Activated naive CD8-positive, alpha-beta T cell treated with anti-CD3 and anti-CD28 coated beads, Interleukin-2, amount 10 ng/mL, durations not matched to agents 7 days and 5 days (primary cell): Measurements from ENCODE around the gene MFN2. TPM values are rescaled to one million over a fixed set of nuclear protein-coding genes. Genes with fewer than 3 reads are reported as not detected.

ENCODE experiments used
- ATAC-seq: fragments of 150-1000 bp; cut with Tn5 transposase; one replicate; pipeline ENCODE4 v1.10.0; 2021; ENCODE audit warnings: low read depth, moderate library complexity
- POLR2A ChIA-PET: fragments of 350-600 bp; sonication (Branson Sonifier 250); formaldehyde crosslinking; loops from one replicate; lab custom pipeline; 2021; ENCODE audit warnings: antibody characterized with exemption; lab: Charles Lee
- DNase-seq: peaks from one replicate; pipeline ENCODE4 v3.0.0; 2021
- H3K27ac Mint-ChIP-seq: one replicate; pipeline ENCODE4 v1.8.0; 2022; ENCODE audit warnings: mild to moderate bottlenecking, mixed read lengths
- H3K27me3 Mint-ChIP-seq: one replicate; pipeline ENCODE4 v1.8.0; 2022; ENCODE audit warnings: mild to moderate bottlenecking, moderate library complexity, mixed read lengths
- H3K36me3 Mint-ChIP-seq: one replicate; pipeline ENCODE4 v1.8.0; 2021; ENCODE audit warnings: mild to moderate bottlenecking, mixed read lengths
- H3K4me1 Mint-ChIP-seq: one replicate; pipeline ENCODE4 v1.8.0; 2021; ENCODE audit warnings: mixed read lengths
- H3K4me3 Mint-ChIP-seq: one replicate; pipeline ENCODE4 v1.8.0; 2022; ENCODE audit warnings: mild to moderate bottlenecking, moderate library complexity, mixed read lengths
- H3K9me3 Mint-ChIP-seq: one replicate; pipeline ENCODE4 v1.8.0; 2021; ENCODE audit warnings: mixed read lengths
- microRNA-seq: library from miRNA; unstranded; fragments of <30 nt; microRNA quantifications from one replicate; pipeline ENCODE4 v1.2.0, GENCODE V29; 2022
- total RNA-seq, 2 experiments: library from RNA; stranded (reverse); gene quantifications; one replicate each; pipeline ENCODE4 v1.2.3, GENCODE V29; 2021

The MFN2 gene
- total RNA-seq, 2 experiments from 2014 or later, result 51.4 TPM

GRCh38 chr1:12052997-12053686, 72.9 kb downstream of the MFN2 start:
- DNase-seq (no peak), ATAC-seq (no peak)
- peaks cover 7% of the 10 kb centered on the region for H3K27me3 Mint-ChIP-seq
- H3K27ac Mint-ChIP-seq, result no peak overlapping the region
- H3K4me1 Mint-ChIP-seq, result peaks cover 26% of the 10 kb centered on the region
- POLR2A ChIA-PET, result interaction anchor here (0.6 kb wide), 1 partner anchor 34 kb away, joined by 3 read pairs; no protein-coding TSS in a partner anchor
- no peaks in the 10 kb centered on the region for H3K9me3 Mint-ChIP-seq
- H3K36me3 Mint-ChIP-seq, result no peaks in the 10 kb centered on the region
- no peak overlapping the region for H3K4me3 Mint-ChIP-seq

DNA sequence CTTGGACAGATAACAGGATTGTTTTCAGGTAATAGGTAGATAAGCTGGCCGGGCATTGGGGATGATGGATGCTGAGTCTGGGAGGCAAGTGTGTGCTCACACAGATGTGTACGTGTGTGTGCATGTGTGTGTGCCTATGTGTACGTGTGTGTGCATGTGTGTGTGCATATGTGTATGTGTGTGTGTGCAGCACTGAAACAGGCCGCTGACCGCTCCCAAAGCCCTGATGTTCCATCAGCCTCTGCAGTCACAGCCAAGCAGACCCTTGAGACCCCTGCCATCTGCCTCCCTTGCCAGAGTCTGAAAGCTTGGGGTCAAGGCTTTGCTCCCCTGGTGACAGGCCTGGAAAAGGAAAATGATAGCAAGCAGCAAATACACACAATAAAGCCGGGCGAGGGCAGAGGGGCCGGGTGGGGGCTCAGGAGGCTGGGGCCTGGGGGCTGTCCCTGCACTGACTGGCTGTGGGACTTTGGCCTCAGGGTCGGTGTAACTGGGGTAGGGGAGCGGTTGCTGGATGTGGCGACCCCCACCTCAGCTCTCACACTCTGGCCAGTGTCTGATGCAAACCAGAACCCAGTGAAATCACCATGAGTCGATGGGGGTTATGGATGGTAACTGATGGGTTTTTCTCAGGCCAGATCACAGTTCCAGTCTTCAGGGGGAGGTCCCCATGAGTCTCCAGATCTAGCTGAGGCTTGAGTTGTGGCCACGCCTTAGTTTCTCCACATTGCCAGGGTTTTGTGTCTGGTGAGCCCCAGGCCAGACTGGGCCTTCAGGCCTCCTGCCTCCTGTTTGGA, 73.7 kb downstream of the MFN2 start:
- H3K9me3 Mint-ChIP-seq, result no peaks in the 10 kb centered on the region
- peaks cover 24% of the 10 kb centered on the region for H3K4me1 Mint-ChIP-seq
- peaks cover 4% of the 10 kb centered on the region for H3K27me3 Mint-ChIP-seq
- H3K36me3 Mint-ChIP-seq, result no peaks in the 10 kb centered on the region
- POLR2A ChIA-PET, result interaction anchor here (0.6 kb wide), 1 partner anchor 35 kb away, joined by 3 read pairs; no protein-coding TSS in a partner anchor
- H3K4me3 Mint-ChIP-seq, result no peak overlapping the region
- ATAC-seq, result no peak
- no peak overlapping the region for H3K27ac Mint-ChIP-seq
- no peak for DNase-seq

DNA sequence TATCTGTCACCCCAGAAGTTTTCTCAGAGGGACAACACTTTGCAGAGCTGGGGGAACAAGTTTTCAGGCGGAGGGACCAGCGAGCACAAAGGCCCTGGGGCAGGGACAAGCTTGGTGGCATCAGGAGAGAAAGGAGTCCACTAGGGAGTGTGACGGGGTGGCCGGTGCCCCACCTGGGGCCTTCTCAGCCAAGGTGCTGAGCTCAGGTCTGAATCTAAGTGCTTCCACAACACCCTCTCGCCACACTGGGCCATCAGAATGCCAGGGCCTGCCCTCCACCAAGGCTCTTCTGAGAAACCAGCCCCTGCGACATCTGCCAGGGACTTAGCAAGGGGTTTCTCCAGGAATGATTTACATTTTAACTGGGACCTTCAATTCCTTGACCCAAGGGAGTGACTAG, 75.0 kb downstream of the MFN2 start:
- Mint-ChIP-seq H3K4me1 (peaks cover 30% of the 10 kb centered on the region), H3K4me3 (no peak overlapping the region), H3K27me3 (peaks cover 16% of the 10 kb centered on the region), H3K36me3 (no peaks in the 10 kb centered on the region), H3K27ac (no peak overlapping the region), H3K9me3 (no peaks in the 10 kb centered on the region)
- DNase-seq (no peak), ATAC-seq (no peak)
- POLR2A ChIA-PET, result interaction anchor here (0.6 kb wide), 1 partner anchor 36 kb away, joined by 5 read pairs; the partner anchor contains the start of gene MIIP

DNA sequence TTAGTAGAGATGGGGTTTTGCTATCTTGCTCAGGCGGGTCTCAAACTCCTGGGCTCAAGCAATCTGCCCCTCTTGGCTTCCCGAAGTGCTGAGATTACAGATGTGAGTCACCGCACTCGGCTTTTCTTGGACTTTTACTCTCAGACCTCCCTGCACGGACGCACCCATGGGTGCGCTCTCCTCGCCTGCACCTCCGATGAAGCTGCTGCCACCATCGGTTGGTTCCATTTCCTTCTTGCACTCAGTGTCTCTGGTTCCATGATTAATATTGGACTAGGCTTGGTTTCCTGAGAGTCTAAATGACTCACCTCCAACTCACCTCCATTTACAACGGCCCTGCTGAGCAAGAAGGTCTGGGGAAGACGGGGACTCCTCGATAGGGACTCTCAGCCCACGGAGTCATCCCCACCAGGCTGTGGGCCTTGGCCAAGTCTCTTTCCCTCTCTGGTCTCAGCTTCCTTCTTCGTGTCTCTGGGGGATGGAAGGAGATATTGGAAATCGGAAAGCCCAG, 76.1 kb downstream of the MFN2 start:
- H3K4me1 Mint-ChIP-seq, result peaks cover 30% of the 10 kb centered on the region
- no peaks in the 10 kb centered on the region for H3K36me3 Mint-ChIP-seq
- no peak overlapping the region for H3K27ac Mint-ChIP-seq
- peaks cover 23% of the 10 kb centered on the region for H3K27me3 Mint-ChIP-seq
- H3K4me3 Mint-ChIP-seq, result no peak overlapping the region
- POLR2A ChIA-PET, result no interaction called here
- DNase-seq (no peak), ATAC-seq (no peak)
- H3K9me3 Mint-ChIP-seq, result no peaks in the 10 kb centered on the region

DNA sequence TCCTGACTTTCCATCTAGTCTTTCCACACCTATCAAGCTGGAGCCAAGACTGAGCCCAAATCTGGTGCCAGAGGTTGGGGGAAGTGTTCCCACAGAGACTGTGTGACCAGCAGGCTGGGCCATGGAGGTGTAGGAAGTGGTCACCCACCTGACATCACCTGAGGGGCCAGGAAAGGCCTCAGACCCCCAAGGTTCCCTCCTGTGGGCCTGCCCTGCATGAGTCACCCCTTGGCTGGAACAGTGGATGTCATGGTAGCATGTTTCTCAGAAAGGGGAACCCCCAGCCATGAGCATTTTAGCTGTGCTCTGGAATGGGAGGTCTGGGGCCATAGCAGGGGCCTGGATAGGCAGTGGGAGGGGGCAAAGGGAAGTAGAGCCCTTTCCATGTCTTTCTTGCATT, 77.1 kb downstream of the MFN2 start:
- Mint-ChIP-seq H3K4me1 (peaks cover 22% of the 10 kb centered on the region), H3K36me3 (no peaks in the 10 kb centered on the region), H3K27ac (no peak overlapping the region), H3K27me3 (peaks cover 27% of the 10 kb centered on the region), H3K9me3 (no peaks in the 10 kb centered on the region), H3K4me3 (no peak overlapping the region)
- POLR2A ChIA-PET, result interaction anchor here (1.0 to 1.7 kb wide), 2 partner anchors 10 to 149 kb away, joined by 3 to 9 read pairs; no protein-coding TSS in a partner anchor
- peak; percentile 69 for ATAC-seq
- no peak for DNase-seq

DNA sequence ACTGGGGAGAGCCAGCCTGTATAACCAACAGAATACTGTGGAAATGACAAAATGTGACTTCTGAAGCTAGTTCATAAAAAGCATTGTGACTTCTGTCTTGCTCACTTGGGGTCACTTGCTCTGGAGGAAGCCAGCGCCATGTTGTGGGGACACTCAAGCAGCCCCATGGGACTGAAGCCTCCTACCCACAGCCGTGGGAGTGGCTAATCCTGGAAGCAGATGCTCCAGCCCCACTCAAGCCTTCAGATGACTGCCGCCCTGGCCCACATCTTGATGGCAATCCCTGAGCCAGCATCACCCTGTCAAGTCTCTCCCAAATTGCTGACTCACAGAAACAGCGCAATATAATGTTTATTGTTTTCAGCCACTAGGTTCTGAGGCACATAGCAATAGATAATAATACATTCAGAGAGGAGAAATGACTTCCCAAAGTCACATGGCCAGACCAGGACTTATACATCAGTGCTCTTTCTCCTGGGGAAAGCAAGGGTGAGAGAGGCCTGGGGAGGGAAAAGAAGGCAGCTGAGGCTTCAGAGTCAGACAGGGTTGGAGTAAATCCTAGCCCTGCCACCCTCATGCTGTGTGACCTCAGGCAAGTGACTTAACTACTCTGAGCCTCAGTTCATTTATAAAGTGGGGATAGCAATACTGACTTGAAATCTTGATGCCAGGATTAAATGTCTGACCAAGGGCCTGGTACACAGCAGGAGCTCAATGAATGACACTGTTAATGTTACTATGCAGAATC, 77.9 kb downstream of the MFN2 start:
- Mint-ChIP-seq H3K36me3 (no peaks in the 10 kb centered on the region), H3K4me3 (no peak overlapping the region), H3K4me1 (peaks cover 23% of the 10 kb centered on the region), H3K9me3 (no peaks in the 10 kb centered on the region), H3K27me3 (peaks cover 30% of the 10 kb centered on the region), H3K27ac (no peak overlapping the region)
- ATAC-seq (no peak), DNase-seq (no peak)
- POLR2A ChIA-PET, result interaction anchor here (1.7 kb wide), 1 partner anchor 150 kb away, joined by 9 read pairs; no protein-coding TSS in a partner anchor

DNA sequence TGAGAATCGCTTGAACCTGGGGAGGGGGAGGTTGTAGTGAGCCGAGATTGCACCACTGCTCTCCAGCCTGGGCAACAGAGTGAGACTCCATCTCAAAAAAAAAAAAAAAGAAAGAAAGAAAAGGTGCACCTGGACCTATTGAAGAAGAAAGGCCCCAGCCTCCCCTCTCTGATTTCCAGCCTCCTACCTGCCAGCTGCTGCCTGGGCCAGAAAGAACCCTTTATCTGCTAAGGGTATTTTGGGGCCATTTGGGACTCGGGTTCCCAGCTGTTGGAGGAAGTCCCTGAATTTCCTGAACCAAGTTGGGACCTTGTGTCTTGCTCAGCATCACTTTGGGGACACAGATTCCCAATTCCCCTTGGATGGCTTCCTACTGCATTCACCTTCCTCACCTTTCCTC, 79.0 kb downstream of the MFN2 start:
- Mint-ChIP-seq H3K4me3 (no peak overlapping the region), H3K36me3 (no peaks in the 10 kb centered on the region), H3K27me3 (peaks cover 38% of the 10 kb centered on the region), H3K4me1 (peaks cover 24% of the 10 kb centered on the region), H3K9me3 (no peaks in the 10 kb centered on the region), H3K27ac (no peak overlapping the region)
- ATAC-seq (no peak), DNase-seq (no peak)
- POLR2A ChIA-PET, result no interaction called here

GRCh38 chr1:12059722-12060464, 79.6 kb downstream of the MFN2 start:
- H3K27me3 Mint-ChIP-seq, result peaks cover 43% of the 10 kb centered on the region
- no peaks in the 10 kb centered on the region for H3K9me3 Mint-ChIP-seq
- no peak overlapping the region for H3K4me3 Mint-ChIP-seq
- DNase-seq (no peak), ATAC-seq (no peak)
- H3K36me3 Mint-ChIP-seq, result no peaks in the 10 kb centered on the region
- H3K4me1 Mint-ChIP-seq, result peaks cover 29% of the 10 kb centered on the region
- peak overlapping the region; percentile 28 for H3K27ac Mint-ChIP-seq
- POLR2A ChIA-PET, result no interaction called here

DNA sequence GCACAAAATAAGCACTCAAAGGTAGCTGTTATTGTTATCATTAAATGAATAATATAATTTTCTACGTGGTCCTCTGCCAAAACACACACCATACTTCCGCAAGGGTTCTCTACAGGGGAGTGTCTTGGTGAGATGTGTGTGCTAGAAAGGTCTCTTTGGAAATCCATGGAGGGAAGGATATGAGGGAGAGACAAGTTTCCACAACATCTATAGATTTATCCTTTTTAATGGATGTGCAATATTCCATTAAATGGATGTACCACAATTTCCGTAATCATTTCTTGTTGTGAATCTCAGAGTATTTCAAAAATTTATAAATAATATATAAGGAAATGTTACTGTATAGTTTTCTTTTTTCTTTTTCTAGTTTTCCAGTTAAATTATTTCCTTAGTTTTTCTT, 80.3 kb downstream of the MFN2 start:
- POLR2A ChIA-PET, result no interaction called here
- Mint-ChIP-seq H3K27me3 (peaks cover 48% of the 10 kb centered on the region), H3K4me1 (peaks cover 29% of the 10 kb centered on the region), H3K36me3 (no peaks in the 10 kb centered on the region), H3K4me3 (no peak overlapping the region), H3K9me3 (no peaks in the 10 kb centered on the region), H3K27ac (no peak overlapping the region)
- DNase-seq (no peak), ATAC-seq (no peak)

Small RNA genes within 50 kb of the gene (microRNA-seq; reads per million reads assigned to microRNA genes)
- gene MIR6729, result not detected

Other genes starting within 250 kb of the MFN2 start
- gene AGTRAP, start 244.3 kb upstream of the MFN2 start, total RNA-seq, result 10 to 100 TPM; 53.8 to 56.4 TPM
- gene C1orf167, start 218.3 kb upstream of the MFN2 start, total RNA-seq, result not detected
- gene MTHFR, start 174.5 kb upstream of the MFN2 start, total RNA-seq, result 10 to 100 TPM; 47.0 to 47.1 TPM
- 10 to 100 TPM; 21.9 to 25.5 TPM for gene CLCN6, start 174.3 kb upstream of the MFN2 start, total RNA-seq
- not detected for gene NPPA, start 132.7 kb upstream of the MFN2 start, total RNA-seq
- gene NPPB, start 121.5 kb upstream of the MFN2 start, total RNA-seq, result not detected
- gene KIAA2013, start 54.0 kb upstream of the MFN2 start, total RNA-seq, result 10 to 100 TPM; 36.1 to 38.3 TPM
- 10 to 100 TPM; 16.8 to 21.0 TPM for gene PLOD1, start 45.7 kb upstream of the MFN2 start, total RNA-seq
- 10 to 100 TPM; 34.3 to 36.2 TPM for gene MIIP, start 39.1 kb downstream of the MFN2 start, total RNA-seq
- under 1 TPM; 0.17 to 0.22 TPM for gene TNFRSF8, start 82.9 kb downstream of the MFN2 start, total RNA-seq
- 100 to 1,000 TPM; 215 to 246 TPM for gene TNFRSF1B, start 186.5 kb downstream of the MFN2 start, total RNA-seq
- 10 to 100 TPM; 52.6 to 53.3 TPM for gene VPS13D, start 249.6 kb downstream of the MFN2 start, total RNA-seq